SU-DHL-6 (cell line): ENCODE results near the gene TREX2.

Source experiments
- CTCF ChIP-seq: fragments of 200-600 bp; sonication (generic); IDR thresholded peaks from one replicate; pipeline ENCODE4 v1.5.1; 2017; ENCODE audit warnings: antibody characterized with exemption, mild to moderate bottlenecking, low read length, moderate library complexity; ENCODE audit not compliant: insufficient read depth, poor library complexity, severe bottlenecking
- EZH2phosphoT487 ChIP-seq: fragments of 200-600 bp; sonication (generic), shearing (Covaris generic); conservative IDR thresholded peaks from 2 replicates; pipeline ENCODE4 v1.6.1; 2018; ENCODE audit warnings: mild to moderate bottlenecking, antibody characterized with exemption, low read length, moderate library complexity, mixed read lengths

GRCh38 chrX:153408221-153408721, 37.6 kb downstream of the TREX2 start:
- TF ChIP-seq CTCF (no peak), EZH2phosphoT487 (no peak)
